H9 (cell line): ENCODE data around the gene OR11H7. TPM values are rescaled to one million over a fixed set of nuclear protein-coding genes. Genes with fewer than 3 reads are reported as not detected.

Source experiments
- DNase-seq: peaks from one replicate; pipeline ENCODE4 v3.0.0-alpha.2; 2017
- H2AFZ ChIP-seq: one replicate; pipeline ENCODE4 v1.6.1; 2013; ENCODE audit warnings: mild to moderate bottlenecking, low read length, control low read depth, moderate library complexity
- H2AK5ac ChIP-seq: 2 replicates; pipeline ENCODE4 v1.6.1; 2013; ENCODE audit warnings: low read length, control low read depth, mixed read lengths; ENCODE audit not compliant: insufficient read length
- H2BK120ac ChIP-seq: one replicate; pipeline ENCODE4 v1.6.1; 2013; ENCODE audit warnings: low read depth, mild to moderate bottlenecking, low read length, control low read depth, inconsistent platforms; ENCODE audit not compliant: poor library complexity, severe bottlenecking
- H2BK12ac ChIP-seq: 2 replicates; pipeline ENCODE4 v1.6.1; 2013; ENCODE audit warnings: low read length, control low read depth, mixed read lengths, low read depth; ENCODE audit not compliant: insufficient read length
- H2BK15ac ChIP-seq: 2 replicates; pipeline ENCODE4 v1.6.1; 2013; ENCODE audit warnings: low read depth, low read length, control low read depth
- H2BK20ac ChIP-seq: one replicate; pipeline ENCODE4 v1.6.1; 2013; ENCODE audit warnings: low read depth, mild to moderate bottlenecking, low read length, control low read depth, inconsistent platforms; ENCODE audit not compliant: poor library complexity, severe bottlenecking
- H2BK5ac ChIP-seq: 2 replicates; pipeline ENCODE4 v1.6.1; 2013; ENCODE audit warnings: low read length, control low read depth, mixed read lengths; ENCODE audit not compliant: insufficient read length
- H3K14ac ChIP-seq: 2 replicates; pipeline ENCODE4 v1.6.1; 2013; ENCODE audit warnings: low read length, control low read depth; ENCODE audit not compliant: insufficient read depth
- H3K18ac ChIP-seq: 2 replicates; pipeline ENCODE4 v1.6.1; 2013; ENCODE audit warnings: low read depth, mild to moderate bottlenecking, mixed read lengths, low read length, control low read depth; ENCODE audit not compliant: insufficient read length
- H3K23ac ChIP-seq: 2 replicates; pipeline ENCODE4 v1.6.1; 2013; ENCODE audit warnings: low read length, control low read depth, mixed read lengths, low read depth; ENCODE audit not compliant: insufficient read length
- H3K23me2 ChIP-seq: 2 replicates; pipeline ENCODE4 v1.6.1; 2013; ENCODE audit warnings: low read depth, mild to moderate bottlenecking, mixed read lengths, low read length, control low read depth; ENCODE audit not compliant: insufficient read length, poor library complexity, severe bottlenecking
- H3K27ac ChIP-seq: 2 replicates; pipeline ENCODE4 v1.5.1; 2013; ENCODE audit warnings: low read length, control low read depth, mixed read lengths, low read depth; ENCODE audit not compliant: insufficient read length
- H3K27me3 ChIP-seq: 2 replicates; pipeline ENCODE4 v1.6.1; 2013; ENCODE audit warnings: low read length, control low read depth, inconsistent platforms; ENCODE audit not compliant: insufficient read depth
- H3K4ac ChIP-seq: 2 replicates; pipeline ENCODE4 v1.6.1; 2013; ENCODE audit warnings: low read depth, mild to moderate bottlenecking, control low read depth, inconsistent platforms, low read length, moderate library complexity
- H3K4me1 ChIP-seq: 2 replicates; pipeline ENCODE4 v1.6.1; 2013; ENCODE audit warnings: low read length, control low read depth, inconsistent platforms; ENCODE audit not compliant: insufficient read depth
- H3K4me2 ChIP-seq: 2 replicates; pipeline ENCODE4 v1.6.1; 2013; ENCODE audit warnings: low read length, control low read depth, mixed read lengths; ENCODE audit not compliant: insufficient read length, insufficient read depth
- H3K56ac ChIP-seq: 2 replicates; pipeline ENCODE4 v1.6.1; 2013; ENCODE audit warnings: low read depth, mild to moderate bottlenecking, mixed read lengths, low read length, control low read depth; ENCODE audit not compliant: insufficient read length
- H3K79me1 ChIP-seq: 2 replicates; pipeline ENCODE4 v1.6.1; 2013; ENCODE audit warnings: low read depth, mild to moderate bottlenecking, moderate library complexity, low read length, control low read depth, inconsistent platforms; ENCODE audit not compliant: insufficient read depth, poor library complexity, severe bottlenecking
- H3K79me2 ChIP-seq: 2 replicates; pipeline ENCODE4 v1.6.1; 2013; ENCODE audit warnings: low read length, control low read depth, inconsistent platforms; ENCODE audit not compliant: insufficient read depth
- H3K9ac ChIP-seq: 2 replicates; pipeline ENCODE4 v1.6.1; 2013; ENCODE audit warnings: low read length, control low read depth, mixed read lengths; ENCODE audit not compliant: insufficient read length; ENCODE audit errors: extremely low read depth
- H3K9me3 ChIP-seq: one replicate; pipeline ENCODE4 v1.6.1; 2013; ENCODE audit warnings: low read depth, low read length, inconsistent platforms; ENCODE audit not compliant: control insufficient read depth
- H3T11ph ChIP-seq: one replicate; pipeline ENCODE4 v1.6.1; 2013; ENCODE audit warnings: mild to moderate bottlenecking, low read length, control low read depth, inconsistent platforms
- H4K20me1 ChIP-seq: one replicate; pipeline ENCODE4 v1.6.1; 2013; ENCODE audit not compliant: control insufficient read depth, insufficient read length, insufficient read depth
- H4K5ac ChIP-seq: 2 replicates; pipeline ENCODE4 v1.6.1; 2013; ENCODE audit warnings: low read depth, mild to moderate bottlenecking, mixed read lengths, low read length, control low read depth; ENCODE audit not compliant: insufficient read length
- H4K8ac ChIP-seq: replicated peaks from 2 replicates; pipeline ENCODE4 v1.6.1; 2013; ENCODE audit warnings: low read length, control low read depth, mixed read lengths, low read depth; ENCODE audit not compliant: insufficient read length
- H4K91ac ChIP-seq: 2 replicates; pipeline ENCODE4 v1.6.1; 2013; ENCODE audit warnings: low read depth, mild to moderate bottlenecking, moderate library complexity, mixed read lengths, low read length, control low read depth; ENCODE audit not compliant: insufficient read length
- H3K27ac Mint-ChIP-seq, 3 experiments: 2 replicates in 2 of 3; 3 replicates in 1 of 3; pipeline ENCODE4 v1.8.0; 2020 to 2021; ENCODE audit warnings: mixed read lengths in 3 of 3, mild to moderate bottlenecking in 1 of 3, moderate library complexity in 1 of 3
- H3K27me3 Mint-ChIP-seq: 2 replicates; pipeline ENCODE4 v1.8.0; 2021; ENCODE audit warnings: low read depth, mild to moderate bottlenecking, moderate library complexity, mixed read lengths
- H3K36me3 Mint-ChIP-seq, 3 experiments: 2 replicates in 2 of 3; 3 replicates in 1 of 3; pipeline ENCODE4 v1.8.0; 2020 to 2021; ENCODE audit warnings: low read depth in 3 of 3, mixed read lengths in 3 of 3; ENCODE audit not compliant: insufficient read depth in 1 of 3
- H3K4me1 Mint-ChIP-seq, 2 experiments: 2 replicates each; pipeline ENCODE4 v1.8.0; 2020; ENCODE audit warnings: mixed read lengths in 2 of 2
- H3K4me3 Mint-ChIP-seq, 2 experiments: 2 replicates in 1 of 2; 3 replicates in 1 of 2; pipeline ENCODE4 v1.8.0; 2020 to 2021; ENCODE audit warnings: mild to moderate bottlenecking in 2 of 2, mixed read lengths in 2 of 2, moderate library complexity in 1 of 2
- H3K9me3 Mint-ChIP-seq, 2 experiments: 2 replicates in 1 of 2; 3 replicates in 1 of 2; pipeline ENCODE4 v1.8.0; 2020; ENCODE audit warnings: mild to moderate bottlenecking in 2 of 2, mixed read lengths in 2 of 2, moderate library complexity in 1 of 2
- WGBS: extraction: QIAGEN DNeasy Blood & Tissue Kit; methylation state at CpG from one replicate; pipeline ENCODE4 v1.1.7; 2013; ENCODE audit warnings: missing lambda C conversion rate, low lambda C conversion rate, mixed read lengths; ENCODE audit not compliant: insufficient read length; ENCODE audit errors: extremely low coverage; 5-methylcytosine and 5-hydroxymethylcytosine counted together
- total RNA-seq: library from RNA; stranded (reverse); gene quantifications from 2 replicates; pipeline ENCODE4 v1.2.1, GENCODE V29; 2021
- TF ChIP-seq, protein P1 (sequence below): fragments of 200-600 bp; sonication (generic); conservative IDR thresholded peaks from 3 replicates; pipeline ENCODE4 v1.8.0; 2021; ENCODE audit warnings: antibody characterized with exemption, mild to moderate bottlenecking

OR11H7 gene
- total RNA-seq, 1 experiment from 2014 or later = not detected

DNA sequence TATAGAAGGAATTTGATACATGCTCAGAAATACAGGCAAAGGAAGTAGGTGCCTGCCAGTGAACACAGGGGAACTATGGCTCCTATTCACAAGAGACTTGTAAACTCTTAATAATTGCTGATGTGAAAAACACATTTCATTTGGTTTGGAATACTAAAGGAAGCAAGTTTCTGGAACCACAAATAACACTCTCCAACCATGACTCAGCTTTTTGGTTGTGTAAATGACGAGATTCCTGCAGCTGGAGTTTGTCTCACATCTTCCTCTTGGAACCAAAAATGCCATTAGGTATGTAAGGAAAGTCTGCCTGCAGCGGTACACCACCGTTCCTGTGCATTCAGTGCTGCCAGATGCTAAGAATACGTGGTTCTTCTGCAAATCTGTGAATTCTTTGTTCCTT, 9.7 kb upstream of the OR11H7 start:
- Mint-ChIP-seq H3K27ac (no peak overlapping the region), H3K27me3 (no peaks in the 10 kb centered on the region; the same call in none of the 2 replicates), H3K4me1 (no peaks in the 10 kb centered on the region), H3K9me3 (peaks cover 84 to 90% of the 10 kb centered on the region in 2 experiments), H3K36me3 (peaks cover 6 to 21% (median 9%) of the 10 kb centered on the region in 3 experiments; a peak in 4 of 7 replicates), H3K4me3 (no peak overlapping the region)
- H3K56ac ChIP-seq = no peak overlapping the region
- H3K9ac ChIP-seq = no peak overlapping the region
- no peak overlapping the region for H2AFZ ChIP-seq
- H2BK120ac ChIP-seq = no peak overlapping the region
- H4K5ac ChIP-seq = no peak overlapping the region
- no CpG with 5 or more reads among the region's 4 CpGs for WGBS
- H3K79me2 ChIP-seq = no peaks in the 10 kb centered on the region
- TF ChIP-seq, protein P1, sequence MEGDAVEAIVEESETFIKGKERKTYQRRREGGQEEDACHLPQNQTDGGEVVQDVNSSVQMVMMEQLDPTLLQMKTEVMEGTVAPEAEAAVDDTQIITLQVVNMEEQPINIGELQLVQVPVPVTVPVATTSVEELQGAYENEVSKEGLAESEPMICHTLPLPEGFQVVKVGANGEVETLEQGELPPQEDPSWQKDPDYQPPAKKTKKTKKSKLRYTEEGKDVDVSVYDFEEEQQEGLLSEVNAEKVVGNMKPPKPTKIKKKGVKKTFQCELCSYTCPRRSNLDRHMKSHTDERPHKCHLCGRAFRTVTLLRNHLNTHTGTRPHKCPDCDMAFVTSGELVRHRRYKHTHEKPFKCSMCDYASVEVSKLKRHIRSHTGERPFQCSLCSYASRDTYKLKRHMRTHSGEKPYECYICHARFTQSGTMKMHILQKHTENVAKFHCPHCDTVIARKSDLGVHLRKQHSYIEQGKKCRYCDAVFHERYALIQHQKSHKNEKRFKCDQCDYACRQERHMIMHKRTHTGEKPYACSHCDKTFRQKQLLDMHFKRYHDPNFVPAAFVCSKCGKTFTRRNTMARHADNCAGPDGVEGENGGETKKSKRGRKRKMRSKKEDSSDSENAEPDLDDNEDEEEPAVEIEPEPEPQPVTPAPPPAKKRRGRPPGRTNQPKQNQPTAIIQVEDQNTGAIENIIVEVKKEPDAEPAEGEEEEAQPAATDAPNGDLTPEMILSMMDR = no peak
- H3K27me3 ChIP-seq = no peaks in the 10 kb centered on the region
- H3K4me1 ChIP-seq = no peaks in the 10 kb centered on the region
- peaks cover 49% of the 10 kb centered on the region for H3K9me3 ChIP-seq
- H3K23me2 ChIP-seq = no peaks in the 10 kb centered on the region
- no peak overlapping the region for H3K4ac ChIP-seq
- H2BK12ac ChIP-seq = no peak overlapping the region
- no peak overlapping the region for H3K27ac ChIP-seq
- H3T11ph ChIP-seq = no peak overlapping the region
- H3K79me1 ChIP-seq = no peaks in the 10 kb centered on the region
- H3K14ac ChIP-seq = no peak overlapping the region
- DNase-seq = no peak
- no peak overlapping the region for H3K23ac ChIP-seq
- H4K8ac ChIP-seq = no peak overlapping the region
- no peak overlapping the region for H3K4me2 ChIP-seq
- H2BK15ac ChIP-seq = no peak overlapping the region
- no peak overlapping the region for H4K91ac ChIP-seq
- H2BK5ac ChIP-seq = no peak overlapping the region
- H2AK5ac ChIP-seq = no peak overlapping the region
- no peak overlapping the region for H2BK20ac ChIP-seq
- H4K20me1 ChIP-seq = no peaks in the 10 kb centered on the region
- no peak overlapping the region for H3K18ac ChIP-seq
